GM19043 (cell line): Measurements from ENCODE around the gene DNAH1.

Experiments used
- ATAC-seq: cut with Tn5 transposase; IDR thresholded peaks from one replicate; pipeline ENCODE4 v1.9.1; 2021; ENCODE audit warnings: low read depth; ENCODE audit not compliant: unreplicated experiment

DNAH1 gene

GRCh38 chr3:52290596-52291507 lies 25.3 kb upstream of the DNAH1 start:
- no peak for ATAC-seq

- ATAC-seq, result no peak
Observed at GRCh38 chr3:52291508-52292181, 24.5 kb upstream of the DNAH1 start.

- no peak for ATAC-seq
Observed at GRCh38 chr3:52292247-52293065, 23.7 kb upstream of the DNAH1 start.

GRCh38 chr3:52293491-52294319 lies 22.4 kb upstream of the DNAH1 start:
- ATAC-seq, result no peak

GRCh38 chr3:52294320-52295150 lies 21.6 kb upstream of the DNAH1 start:
- ATAC-seq, result no peak

- ATAC-seq, result no peak
Observed at GRCh38 chr3:52295671-52296208, 20.4 kb upstream of the DNAH1 start.

GRCh38 chr3:52297242-52298148 lies 18.6 kb upstream of the DNAH1 start:
- no peak for ATAC-seq

- no peak for ATAC-seq
Observed at GRCh38 chr3:52298149-52299098, 17.7 kb upstream of the DNAH1 start.

- no peak for ATAC-seq
Observed at GRCh38 chr3:52299247-52299878, 16.8 kb upstream of the DNAH1 start.

- ATAC-seq, result no peak
Observed at GRCh38 chr3:52299879-52300611, 16.1 kb upstream of the DNAH1 start.

GRCh38 chr3:52302426-52303145 lies 13.5 kb upstream of the DNAH1 start:
- ATAC-seq, result no peak

- no peak for ATAC-seq
Observed at GRCh38 chr3:52303811-52304210, 12.3 kb upstream of the DNAH1 start.

- no peak for ATAC-seq
Observed at GRCh38 chr3:52305926-52306325, 10.2 kb upstream of the DNAH1 start.

GRCh38 chr3:52306978-52307377 lies 9.1 kb upstream of the DNAH1 start:
- ATAC-seq, result no peak

GRCh38 chr3:52308308-52308707 lies 7.8 kb upstream of the DNAH1 start:
- ATAC-seq, result no peak
